AG08396 (cell line): ENCODE results near the gene AUTS2.

ENCODE experiments used
- DNase-seq: peaks from one replicate; pipeline ENCODE4 v3.0.0; 2012; ENCODE audit warnings: low spot score, mixed read lengths

AUTS2 gene

GRCh38 chr7:69818636-69819332, 220.5 kb downstream of the AUTS2 start:
- DNase-seq: no peak

- no peak for DNase-seq
Observed at GRCh38 chr7:69819333-69819705, 221.0 kb downstream of the AUTS2 start.

GRCh38 chr7:69820479-69821192, 222.4 kb downstream of the AUTS2 start:
- DNase-seq: no peak

- no peak for DNase-seq
Observed at GRCh38 chr7:69822386-69822785, 224.1 kb downstream of the AUTS2 start.

GRCh38 chr7:69823151-69823744, 225.0 kb downstream of the AUTS2 start:
- DNase-seq: no peak

GRCh38 chr7:69825113-69825972, 227.1 kb downstream of the AUTS2 start:
- no peak for DNase-seq

GRCh38 chr7:69826283-69826682, 228.0 kb downstream of the AUTS2 start:
- no peak for DNase-seq

- DNase-seq: no peak
Observed at GRCh38 chr7:69827140-69827539, 228.9 kb downstream of the AUTS2 start.

- DNase-seq: no peak
Observed at GRCh38 chr7:69827558-69827957, 229.3 kb downstream of the AUTS2 start.

- DNase-seq: no peak
Observed at GRCh38 chr7:69832356-69832755, 234.1 kb downstream of the AUTS2 start.

- no peak for DNase-seq
Observed at GRCh38 chr7:69833964-69834363, 235.7 kb downstream of the AUTS2 start.

- no peak for DNase-seq
Observed at GRCh38 chr7:69836702-69837101, 238.4 kb downstream of the AUTS2 start.

GRCh38 chr7:69837387-69838068, 239.3 kb downstream of the AUTS2 start:
- no peak for DNase-seq

- DNase-seq: no peak
Observed at GRCh38 chr7:69839782-69840181, 241.5 kb downstream of the AUTS2 start.

GRCh38 chr7:69840248-69840647, 242.0 kb downstream of the AUTS2 start:
- no peak for DNase-seq

GRCh38 chr7:69843653-69844052, 245.4 kb downstream of the AUTS2 start:
- DNase-seq: no peak

- no peak for DNase-seq
Observed at GRCh38 chr7:69844264-69844868, 246.1 kb downstream of the AUTS2 start.

- DNase-seq: no peak
Observed at GRCh38 chr7:69845721-69846495, 247.6 kb downstream of the AUTS2 start.

- DNase-seq: no peak
Observed at GRCh38 chr7:69847921-69848612, 249.8 kb downstream of the AUTS2 start.

- DNase-seq: no peak
Observed at GRCh38 chr7:69849268-69849667, 251.0 kb downstream of the AUTS2 start.
